OCI-LY7 (cell line): ENCODE results near the gene ELAVL2. TPM values are rescaled to one million over a fixed set of nuclear protein-coding genes. Genes with fewer than 3 reads are reported as not detected.

Source experiments
- BruUV-seq: library from RNA; stranded (reverse); fragments of 400-500 nt; replicated peaks from 2 replicates; lab custom pipeline; 2021; lab: Mats Ljungman, UMichigan
- CTCF ChIA-PET: fragments of 300-600 bp; sonication (Branson Sonifier 250); formaldehyde crosslinking; loops from one replicate; lab custom pipeline; 2022; ENCODE audit warnings: antibody characterized with exemption; ENCODE audit not compliant: unreplicated experiment; lab: Charles Lee
- POLR2A ChIA-PET: fragments of 300-600 bp; sonication (Branson Sonifier 250); formaldehyde crosslinking; loops from one replicate; lab custom pipeline; 2022; ENCODE audit warnings: antibody characterized with exemption; lab: Charles Lee
- DNase-seq: peaks from one replicate; pipeline ENCODE4 v3.0.0-alpha.2; 2015; ENCODE audit warnings: low spot score
- H2AFZ ChIP-seq: fragments of 200-600 bp; sonication (generic), shearing (Covaris generic); 2 replicates; pipeline ENCODE4 v1.6.1; 2014; ENCODE audit warnings: mild to moderate bottlenecking, antibody characterized with exemption, low read length, moderate library complexity
- H3K27ac ChIP-seq: fragments of 200-600 bp; sonication (generic); 2 replicates; pipeline ENCODE4 v1.5.1; 2014; ENCODE audit warnings: mixed run types, low read depth, mild to moderate bottlenecking, moderate library complexity, low read length, inconsistent platforms; ENCODE audit not compliant: poor library complexity, severe bottlenecking
- H3K36me3 ChIP-seq: fragments of 200-600 bp; sonication (generic); 2 replicates; pipeline ENCODE4 v1.6.1; 2014; ENCODE audit warnings: mild to moderate bottlenecking, antibody characterized with exemption, low read length, moderate library complexity, mixed read lengths; ENCODE audit not compliant: insufficient read depth
- H3K4me1 ChIP-seq: fragments of 200-600 bp; sonication (generic); 2 replicates; pipeline ENCODE4 v1.5.1; 2014; ENCODE audit warnings: mild to moderate bottlenecking, low read length; ENCODE audit not compliant: insufficient read depth, poor library complexity, severe bottlenecking
- H3K4me2 ChIP-seq: fragments of 200-600 bp; sonication (generic); 2 replicates; pipeline ENCODE4 v1.6.1; 2014; ENCODE audit warnings: mild to moderate bottlenecking, low read length
- H3K4me3 ChIP-seq: fragments of 200-600 bp; sonication (generic); 2 replicates; pipeline ENCODE4 v1.5.1; 2014; ENCODE audit warnings: mild to moderate bottlenecking, low read depth, low read length; ENCODE audit not compliant: poor library complexity, severe bottlenecking
- H3K79me2 ChIP-seq: fragments of 200-600 bp; sonication (generic); 2 replicates; pipeline ENCODE4 v1.6.1; 2016; ENCODE audit warnings: low read depth, mild to moderate bottlenecking, low read length, moderate library complexity, mixed read lengths; ENCODE audit not compliant: insufficient read depth
- H3K9me2 ChIP-seq: fragments of 200-600 bp; sonication (generic); 2 replicates; pipeline ENCODE4 v1.6.1; 2016; ENCODE audit warnings: mild to moderate bottlenecking, low read length, mixed read lengths; ENCODE audit not compliant: insufficient read depth
- H3K9me3 ChIP-seq: fragments of 200-600 bp; sonication (generic); 2 replicates; pipeline ENCODE4 v1.6.1; 2014; ENCODE audit warnings: mild to moderate bottlenecking, mixed run types, low read length, mixed read lengths
- H4K20me1 ChIP-seq: fragments of 200-600 bp; sonication (generic); 2 replicates; pipeline ENCODE4 v1.6.1; 2014; ENCODE audit warnings: mild to moderate bottlenecking, antibody characterized with exemption, low read length, moderate library complexity, mixed read lengths; ENCODE audit not compliant: insufficient read depth
- CTCF ChIP-seq: fragments of 200-600 bp; sonication (generic); conservative IDR thresholded peaks from 2 replicates; pipeline ENCODE4 v1.5.1; 2014; ENCODE audit warnings: mild to moderate bottlenecking, antibody characterized with exemption, low read length, moderate library complexity, mixed read lengths
- EZH2phosphoT487 ChIP-seq: fragments of 200-600 bp; sonication (generic); IDR thresholded peaks from 2 replicates; pipeline ENCODE4 v1.6.1; 2018; ENCODE audit warnings: low read depth, borderline replicate concordance, mild to moderate bottlenecking, mixed run types, antibody characterized with exemption, low read length, moderate library complexity, mixed read lengths
- intact Hi-C: fragments of 100-400 bp; cut with micrococcal nuclease; formaldehyde crosslinking; loops from one replicate; pipeline ENCODE4 v1.10.0; 2022; ENCODE audit not compliant: unreplicated experiment
- total RNA-seq, 2 experiments: library from RNA; depleted of rRNA in 1 of 2; stranded (reverse); fragments of >200 nt in 1 of 2; shearing (Covaris generic) in 1 of 2; gene quantifications; 2 replicates each; pipeline ENCODE4 v1.2.3, GENCODE V29; 2014 to 2022

Gene ELAVL2
- total RNA-seq, 2 experiments from 2014 or later, result not detected

GRCh38 chr9:23754551-23754950, 71.5 kb downstream of the ELAVL2 start:
- no peak overlapping the region for H3K27ac ChIP-seq
- CTCF ChIA-PET, result no interaction called here
- no peak overlapping the region for H3K4me2 ChIP-seq
- intact Hi-C loops, result no loop called here
- H3K4me1 ChIP-seq, result no peaks in the 10 kb centered on the region
- H4K20me1 ChIP-seq, result no peaks in the 10 kb centered on the region
- no peaks in the 10 kb centered on the region for H3K79me2 ChIP-seq
- POLR2A ChIA-PET, result interaction anchor here (0.7 kb wide), 1 partner anchor 11 kb away, joined by 3 read pairs; no protein-coding TSS in a partner anchor
- DNase-seq, result no peak
- no peaks in the 10 kb centered on the region for H3K9me3 ChIP-seq
- no TSS peak for BruUV-seq
- H3K9me2 ChIP-seq, result no peaks in the 10 kb centered on the region
- H3K36me3 ChIP-seq, result no peaks in the 10 kb centered on the region
- TF ChIP-seq CTCF (no peak), EZH2phosphoT487 (no peak)
- H3K4me3 ChIP-seq, result no peak overlapping the region
- no peak overlapping the region for H2AFZ ChIP-seq

GRCh38 chr9:23752859-23753258, 73.2 kb downstream of the ELAVL2 start:
- intact Hi-C loops, result no loop called here
- DNase-seq, result no peak
- BruUV-seq, result no TSS peak
- no peaks in the 10 kb centered on the region for H3K9me2 ChIP-seq
- H3K4me3 ChIP-seq, result no peak overlapping the region
- no peaks in the 10 kb centered on the region for H3K79me2 ChIP-seq
- CTCF ChIA-PET, result no interaction called here
- H3K9me3 ChIP-seq, result no peaks in the 10 kb centered on the region
- H3K4me2 ChIP-seq, result no peak overlapping the region
- no peaks in the 10 kb centered on the region for H3K36me3 ChIP-seq
- no peaks in the 10 kb centered on the region for H3K4me1 ChIP-seq
- H3K27ac ChIP-seq, result no peak overlapping the region
- no peaks in the 10 kb centered on the region for H4K20me1 ChIP-seq
- POLR2A ChIA-PET, result no interaction called here
- TF ChIP-seq EZH2phosphoT487, result no peak
- TF ChIP-seq CTCF, result no peak
- H2AFZ ChIP-seq, result no peak overlapping the region

GRCh38 chr9:23751633-23752032, 74.4 kb downstream of the ELAVL2 start:
- Histone ChIP-seq H3K9me3 (no peaks in the 10 kb centered on the region), H3K4me1 (no peaks in the 10 kb centered on the region), H3K27ac (no peak overlapping the region), H4K20me1 (no peaks in the 10 kb centered on the region), H2AFZ (no peak overlapping the region), H3K79me2 (no peaks in the 10 kb centered on the region), H3K4me3 (no peak overlapping the region), H3K4me2 (no peak overlapping the region), H3K9me2 (no peaks in the 10 kb centered on the region), H3K36me3 (no peaks in the 10 kb centered on the region)
- intact Hi-C loops, result no loop called here
- BruUV-seq, result no TSS peak
- POLR2A ChIA-PET, result no interaction called here
- CTCF ChIA-PET, result no interaction called here
- DNase-seq, result no peak
- no peak for TF ChIP-seq CTCF
- TF ChIP-seq EZH2phosphoT487, result no peak
